HL-60/S4 treated with retinoic acid at 250 ng/mL for 4 days and 3 days (cell line): ENCODE measurements around the gene TMEM203.
"Not testable (repeated sequence)": the region's sequence is repeated elsewhere in the genome, so short reads cannot be mapped to it uniquely, and the experiment has no call there.

ENCODE experiments used
- in situ Hi-C: fragments of 300-500 bp; cut with MboI; formaldehyde crosslinking; loops from 2 replicates; pipeline ENCODE4 v1.7.0; 2022; ENCODE audit warnings: low sequenced_read_pairs

The TMEM203 gene

DNA sequence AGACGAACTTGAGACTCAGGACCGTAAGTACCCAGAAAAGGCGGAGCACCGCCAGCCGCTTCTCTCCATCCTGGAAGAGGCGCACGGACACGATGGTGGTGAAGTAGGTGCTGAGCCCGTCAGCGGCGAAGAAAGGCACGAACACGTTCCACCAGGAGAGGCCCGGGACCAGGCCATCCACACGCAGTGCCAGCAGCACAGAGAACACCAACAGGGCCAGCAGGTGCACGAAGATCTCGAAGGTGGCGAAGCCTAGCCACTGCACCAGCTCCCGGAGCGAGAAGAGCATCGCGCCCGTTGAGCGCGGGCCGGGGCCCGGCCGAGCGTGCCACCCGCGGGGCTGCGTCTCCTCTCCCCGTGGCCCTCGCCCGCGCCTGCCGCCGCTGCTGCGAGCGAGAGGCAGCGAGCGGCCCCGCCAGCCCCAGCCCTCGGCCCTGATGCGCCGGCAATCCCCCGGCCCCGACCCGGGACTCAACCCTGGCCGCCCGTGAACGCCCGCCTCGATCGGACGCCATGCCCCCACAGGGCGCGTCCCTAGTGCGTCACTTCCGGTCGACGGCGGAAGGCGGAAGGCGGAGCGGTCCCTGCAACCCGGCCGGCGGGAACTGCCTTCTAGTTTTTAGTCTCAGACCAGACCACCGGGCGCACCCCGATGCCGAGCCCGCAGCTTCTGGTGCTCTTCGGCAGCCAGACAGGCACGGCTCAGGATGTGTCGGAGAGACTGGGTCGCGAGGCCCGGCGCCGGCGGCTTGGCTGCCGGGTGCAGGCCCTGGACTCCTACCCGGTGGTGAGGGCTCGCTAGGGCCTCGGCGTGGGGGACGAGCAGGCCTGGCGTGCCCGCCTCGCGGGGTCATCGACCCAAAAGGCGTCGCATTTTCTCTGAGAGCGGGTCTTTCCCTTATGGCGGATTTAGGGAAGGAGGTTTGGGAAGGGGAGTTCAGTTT, at the start of gene TMEM203, which contains the start of gene NDOR1:
Gene TMEM203, minus strand, starts transcription at position 523 of the 944 bp plus-strand sequence. Its CDS starts 234 bp downstream, at position 289.
Gene NDOR1, plus strand, starts transcription at position 575 of the 944 bp plus-strand sequence. Its CDS starts 78 bp downstream, at position 653.
- in situ Hi-C loops: no loop called here

- in situ Hi-C loops: no loop called here
Measured at GRCh38 chr9:137254624-137255447, 49.4 kb upstream of the TMEM203 start, which contains the start of gene NELFB. NELFB (plus strand) TSS chr9:137255327.

DNA sequence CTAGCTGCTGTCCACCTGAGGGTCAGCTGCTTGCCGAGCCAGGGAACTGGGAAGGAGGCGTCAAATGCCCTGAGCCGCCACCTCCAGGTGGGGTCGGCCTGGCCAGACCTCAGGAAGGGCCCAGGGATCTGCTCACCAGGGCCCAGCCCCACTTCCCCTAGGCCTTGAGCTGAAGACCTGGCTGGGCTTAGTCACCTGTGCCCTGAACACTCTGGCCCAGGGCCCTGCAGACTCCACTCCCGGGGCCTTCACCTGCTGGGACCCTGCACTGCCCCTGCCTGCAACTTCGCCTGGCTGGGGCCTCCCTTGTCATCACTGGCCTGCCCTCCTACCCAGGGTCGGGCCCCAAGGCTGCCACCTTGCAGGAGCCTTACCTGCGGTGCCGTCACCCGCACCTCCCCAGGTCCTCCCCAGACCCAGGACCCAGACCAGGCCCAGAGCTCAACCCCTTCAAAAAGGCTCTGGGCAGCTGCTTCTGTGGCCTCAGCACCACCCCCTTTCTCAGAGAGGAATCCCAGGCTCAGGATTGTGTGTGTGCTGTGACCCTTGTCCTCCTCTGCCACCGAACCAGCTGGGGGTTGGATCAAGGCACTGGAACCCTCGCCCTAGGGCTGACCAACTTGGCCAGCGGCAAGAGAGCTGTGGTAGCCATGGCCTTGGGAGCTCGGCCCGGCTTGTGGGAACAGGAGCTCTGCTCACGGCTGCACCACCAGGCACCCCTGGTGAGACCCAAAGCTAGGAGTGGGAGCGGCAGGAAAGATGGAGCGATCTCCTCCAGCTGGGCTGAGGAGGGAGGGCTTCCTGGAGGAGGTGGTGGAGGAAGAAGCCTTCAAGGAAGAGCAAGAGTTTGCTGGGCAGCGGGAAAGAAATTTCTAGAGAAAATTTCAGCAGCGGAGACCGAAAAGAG, 48.5 kb upstream of the TMEM203 start:
- in situ Hi-C loops: no loop called here

DNA sequence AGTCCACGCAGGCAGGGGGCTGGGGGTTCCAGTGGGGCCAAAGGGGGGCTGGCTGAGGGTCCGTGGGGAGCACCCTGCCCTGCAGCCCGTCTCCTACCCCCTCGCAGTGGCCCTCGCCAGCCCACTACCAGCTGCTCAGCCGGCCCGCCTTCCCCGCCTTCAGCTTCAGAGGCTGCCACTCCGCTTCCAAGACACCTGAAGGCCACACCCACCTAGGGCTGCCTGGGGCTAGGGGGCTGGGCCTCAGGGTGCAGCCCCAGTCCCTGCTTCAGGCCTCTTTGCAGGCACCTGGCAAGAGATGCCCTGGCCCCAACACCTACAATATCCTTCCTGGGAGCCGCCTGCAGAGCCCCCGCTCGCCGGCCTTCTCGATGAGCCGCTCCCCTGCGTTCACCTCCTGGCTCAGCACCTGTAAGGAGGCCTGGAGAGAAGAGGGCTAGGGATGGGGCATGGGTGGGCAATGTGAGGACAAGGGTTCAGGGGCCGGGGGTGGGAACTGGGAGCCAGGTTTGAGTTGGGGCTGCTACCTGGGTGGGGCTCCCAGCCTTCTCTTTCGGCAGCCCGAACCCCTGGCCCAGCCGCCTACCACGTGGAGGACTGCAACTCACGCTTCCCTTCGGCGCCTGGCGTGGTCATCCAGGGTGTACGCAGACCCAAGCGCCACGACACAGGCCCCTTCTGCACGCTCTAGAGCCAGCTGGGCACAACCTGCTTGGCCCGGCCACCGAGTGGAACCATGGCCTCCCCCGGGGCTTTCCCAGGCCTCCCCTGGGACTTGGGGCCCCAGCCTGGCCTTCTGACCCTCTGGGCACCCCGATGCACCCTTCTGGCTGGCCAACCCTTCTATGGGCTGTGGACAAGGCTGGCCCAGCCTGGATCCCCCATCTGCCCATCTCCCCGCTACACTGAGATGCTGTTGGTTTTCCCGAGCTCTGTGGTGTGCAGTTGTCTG, 47.4 kb upstream of the TMEM203 start:
- in situ Hi-C loops: no loop called here

- in situ Hi-C loops: no loop called here
Measured at GRCh38 chr9:137251490-137252268, 46.2 kb upstream of the TMEM203 start.

DNA sequence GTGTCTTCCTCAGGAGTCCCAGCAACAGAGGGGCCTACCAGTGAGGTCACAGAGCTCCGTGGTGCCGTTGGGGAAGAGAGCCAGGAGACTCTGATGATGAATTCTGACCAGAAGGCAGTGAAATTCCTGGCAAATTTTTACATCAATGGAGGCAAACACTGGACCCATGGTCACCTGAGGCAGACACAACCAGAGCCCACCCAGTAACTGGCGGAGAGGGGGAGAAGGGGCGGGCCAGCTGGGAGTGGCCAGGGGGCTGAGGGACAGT, 45.7 kb upstream of the TMEM203 start, which contains the start of gene STPG3:
Gene STPG3, plus strand, starts transcription at position 93 of the 268 bp plus-strand sequence. Its CDS starts 1 bp downstream, at position 94.
- in situ Hi-C loops: no loop called here

GRCh38 chr9:137250329-137251193, 45.1 kb upstream of the TMEM203 start:
- in situ Hi-C loops: no loop called here

DNA sequence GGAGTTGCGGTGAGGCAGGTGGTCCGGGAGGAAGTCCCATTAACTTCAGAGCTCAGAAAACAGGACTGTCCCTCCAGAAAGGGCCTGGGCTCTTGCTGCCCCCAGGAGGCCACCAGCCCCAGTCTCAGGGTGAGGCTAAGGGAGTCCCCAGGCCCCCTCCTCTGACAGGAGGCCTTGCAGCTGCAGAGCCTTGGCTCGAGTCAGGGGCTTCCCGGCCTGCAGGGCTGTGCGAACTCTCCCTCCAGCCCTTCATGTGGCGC, 42.4 kb upstream of the TMEM203 start:
- in situ Hi-C loops: no loop called here

DNA sequence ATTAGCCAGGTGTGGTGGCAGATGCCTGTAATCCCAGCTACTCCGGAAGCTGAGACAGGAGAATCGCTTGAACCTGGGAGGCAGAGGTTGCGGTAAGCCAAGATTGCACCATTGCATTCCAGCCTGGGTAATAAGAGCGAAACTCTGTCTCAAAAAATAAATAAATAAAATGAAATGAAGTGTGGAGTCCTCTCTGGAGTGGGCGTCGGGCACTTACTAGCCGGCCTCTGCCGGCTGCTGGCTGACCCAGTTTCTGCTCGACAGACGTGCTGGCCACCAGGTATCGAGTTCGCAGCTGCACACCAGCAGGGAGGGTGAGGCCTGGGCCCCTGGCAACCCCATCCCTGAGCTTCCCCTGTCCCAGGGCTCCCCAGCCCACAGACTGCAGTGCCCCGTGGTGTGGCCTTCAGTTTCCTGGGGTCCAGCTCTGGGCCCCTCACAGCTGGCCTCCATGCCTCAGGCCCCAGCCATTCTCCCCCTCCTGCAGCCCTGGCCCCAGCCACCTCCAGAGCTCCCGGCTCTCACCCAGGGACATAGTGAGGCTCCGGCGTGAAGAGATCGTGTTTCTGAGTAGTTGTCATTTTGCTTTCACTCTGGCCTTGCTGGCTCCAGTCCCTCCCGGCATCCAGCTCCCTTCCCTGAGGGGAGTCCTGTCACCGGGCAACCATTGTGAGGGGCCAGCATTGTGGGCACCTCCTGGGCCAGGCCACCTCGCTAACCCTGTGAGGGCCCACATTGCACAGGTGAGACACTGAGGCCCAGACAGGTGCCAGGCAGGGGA, 41.9 kb upstream of the TMEM203 start:
- in situ Hi-C loops: no loop called here

DNA sequence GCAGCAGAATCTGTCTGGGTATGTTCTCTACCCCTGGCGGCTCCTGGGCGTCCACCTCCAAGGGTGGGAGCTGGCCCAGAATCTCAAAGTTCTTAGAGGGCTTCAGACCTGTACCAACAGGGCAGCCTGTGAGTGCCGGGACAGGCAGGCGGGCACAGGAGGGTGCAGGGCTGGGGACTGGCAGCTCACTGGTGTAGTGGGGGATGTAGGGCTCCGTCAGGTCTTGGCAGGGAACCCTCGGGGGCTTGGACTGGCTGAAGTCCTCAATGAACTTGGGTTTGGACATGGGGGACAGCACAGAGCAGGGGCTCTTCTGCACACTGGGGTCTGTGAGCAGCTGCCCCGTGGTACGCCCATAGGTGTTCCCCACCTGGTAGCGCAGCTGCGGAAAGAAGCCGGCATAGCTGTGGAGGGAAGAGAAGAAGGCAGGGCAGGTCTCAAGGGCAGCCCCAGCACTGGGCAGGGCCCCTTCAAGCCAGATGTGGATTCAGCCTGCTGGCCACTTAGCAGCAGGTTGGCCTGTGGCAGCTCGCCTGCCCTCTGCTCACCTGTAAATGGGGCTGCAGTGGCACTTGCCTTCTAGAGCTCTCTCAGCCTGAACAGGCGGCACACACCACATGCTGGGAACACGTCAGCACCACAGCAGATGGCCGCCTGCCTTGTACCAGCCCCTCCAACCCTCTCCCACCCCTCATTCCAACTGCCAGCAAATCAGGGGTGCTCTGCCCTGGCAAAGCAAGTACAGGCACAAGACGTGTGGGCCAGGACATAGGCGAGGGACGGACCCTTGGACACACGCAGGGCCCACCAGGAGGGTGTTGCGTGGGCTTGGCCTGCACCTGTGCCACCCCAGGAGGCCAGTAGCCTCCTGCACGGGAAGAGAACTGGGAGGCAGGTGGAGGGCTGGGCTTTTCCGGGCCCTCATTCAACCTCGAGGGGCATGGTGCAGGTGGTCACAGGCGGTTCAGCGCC, 40.3 kb upstream of the TMEM203 start:
- in situ Hi-C loops: no loop called here

DNA sequence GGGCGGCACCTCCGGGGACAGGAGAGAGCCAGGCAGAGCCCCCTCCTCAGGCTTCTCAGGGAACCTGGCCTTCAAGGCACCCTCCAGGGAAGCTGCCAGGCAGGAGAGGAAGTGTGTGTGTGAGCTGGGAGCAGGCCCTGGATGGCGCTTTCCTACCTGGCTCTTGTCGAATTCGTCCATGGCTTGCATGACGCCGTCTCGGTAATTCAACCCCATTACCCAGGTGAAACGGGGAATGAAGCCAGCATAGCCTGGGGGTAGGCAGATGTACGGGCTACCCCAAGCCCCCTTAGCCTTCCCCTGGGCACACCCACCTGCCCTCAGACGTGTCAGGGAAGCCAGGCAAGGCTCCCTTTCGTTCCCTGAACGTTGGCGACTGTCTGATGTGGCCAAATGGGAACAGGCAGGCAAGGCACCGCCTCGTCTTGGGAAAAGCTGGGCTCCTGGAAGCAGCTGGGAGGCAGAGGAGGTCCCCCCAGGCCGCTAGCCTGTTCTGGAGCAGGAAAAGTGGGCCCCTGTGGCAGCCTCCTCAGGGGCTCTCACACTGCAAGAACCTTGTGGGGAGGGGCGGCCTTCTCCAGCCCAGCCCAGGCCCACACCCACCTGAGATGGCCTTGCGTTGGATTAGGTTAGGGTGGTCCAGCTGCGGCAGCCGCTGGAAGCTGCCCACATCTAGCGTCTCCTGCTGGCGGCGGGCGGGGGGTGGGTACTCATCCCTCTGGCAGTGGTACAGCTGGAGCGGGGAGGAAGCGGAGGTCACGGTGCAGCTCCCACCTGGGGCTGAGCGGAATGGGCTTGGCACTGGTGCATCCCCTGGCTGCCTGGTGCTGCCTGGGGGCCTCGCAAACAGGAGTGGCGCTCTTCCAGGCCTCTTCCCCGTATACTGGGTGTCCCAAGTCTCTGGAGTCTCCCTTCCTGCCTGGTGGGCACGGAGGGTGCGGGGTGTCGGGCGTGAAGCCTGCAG, 39.3 kb upstream of the TMEM203 start:
- in situ Hi-C loops: no loop called here

DNA sequence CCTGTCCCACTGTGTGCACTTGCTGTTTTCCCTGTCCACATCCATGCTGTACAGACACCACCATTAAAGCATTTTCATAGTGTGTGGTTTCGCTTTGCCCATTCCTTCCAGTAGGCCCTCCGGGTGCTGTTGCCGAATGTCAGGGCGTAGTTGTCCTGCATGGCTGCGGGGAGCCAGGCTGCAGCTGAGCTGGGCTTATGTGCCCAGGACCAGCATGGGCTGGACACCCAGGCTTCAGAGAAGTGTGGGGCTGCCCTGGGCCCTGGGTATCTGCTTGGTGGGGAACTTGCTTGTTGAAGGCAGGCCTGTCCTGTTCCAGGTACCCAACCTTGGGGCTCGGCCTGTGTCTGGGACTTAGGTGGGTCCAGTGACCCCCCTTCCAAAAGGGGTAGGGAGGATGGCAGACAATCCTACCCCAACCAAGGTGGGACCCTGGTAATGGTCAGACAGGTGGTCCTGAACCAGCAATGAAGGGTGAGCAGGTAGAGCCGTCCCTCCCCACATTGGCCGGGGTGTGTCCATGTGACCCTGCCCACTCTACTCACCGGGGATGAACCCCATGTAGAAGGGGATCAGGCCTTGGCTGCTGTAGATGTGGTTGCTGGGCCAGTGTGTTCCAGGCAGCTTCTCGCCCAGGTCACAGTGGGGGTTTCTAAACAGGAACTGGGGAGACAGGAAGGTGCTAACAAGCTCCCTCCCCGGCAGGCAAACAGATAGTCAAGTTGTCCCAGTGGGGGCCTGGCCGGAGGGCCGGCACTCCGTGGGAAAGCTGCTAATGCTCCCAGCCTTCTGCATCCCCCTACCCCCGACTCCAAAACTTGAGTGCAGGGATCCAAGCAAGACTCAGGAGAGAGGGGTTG, 38.4 kb upstream of the TMEM203 start:
- in situ Hi-C loops: no loop called here

DNA sequence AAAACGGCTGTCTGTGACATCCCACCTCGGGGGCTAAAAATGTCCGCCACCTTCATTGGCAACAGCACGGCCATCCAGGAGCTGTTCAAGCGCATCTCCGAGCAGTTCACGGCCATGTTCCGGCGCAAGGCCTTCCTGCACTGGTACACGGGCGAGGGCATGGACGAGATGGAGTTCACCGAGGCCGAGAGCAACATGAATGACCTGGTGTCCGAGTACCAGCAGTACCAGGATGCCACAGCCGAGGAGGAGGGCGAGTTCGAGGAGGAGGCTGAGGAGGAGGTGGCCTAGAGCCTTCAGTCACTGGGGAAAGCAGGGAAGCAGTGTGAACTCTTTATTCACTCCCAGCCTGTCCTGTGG, 37.8 kb upstream of the TMEM203 start:
- in situ Hi-C loops: not testable (repeated sequence)
